ENCODE measurements around the gene CNGA4. TPM values are rescaled to one million over a fixed set of nuclear protein-coding genes. Genes with fewer than 3 reads are reported as not detected.

Gene CNGA4
- total and polyA plus RNA-seq, 2 of the 4 experiments (the other 2 are of a cell fraction): under 0.01 to 0.12 TPM

DNA sequence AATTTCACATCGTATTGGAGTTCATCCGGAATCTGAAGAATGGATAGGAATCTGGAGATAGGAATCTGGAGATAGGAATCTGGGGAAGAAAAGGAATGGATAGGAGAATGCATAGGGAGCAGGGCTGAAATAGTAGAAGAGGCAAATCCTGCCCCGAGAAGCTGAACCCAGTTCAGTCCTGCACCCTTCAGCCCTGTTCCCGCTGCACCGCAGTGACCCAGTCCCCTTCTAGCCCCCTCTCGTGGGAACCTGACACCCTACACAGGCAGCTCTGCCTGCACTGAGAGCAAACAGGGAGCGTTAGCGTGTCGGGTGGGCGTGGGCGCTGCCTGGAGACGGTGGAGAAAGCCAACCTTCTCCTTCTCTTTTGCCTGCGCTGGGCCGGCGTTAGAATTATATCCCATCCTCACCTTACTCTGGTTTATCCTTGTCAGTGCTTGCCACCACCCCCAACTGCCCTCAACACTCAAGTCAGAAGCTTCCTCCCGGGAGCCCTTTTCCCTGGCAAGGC is 19.7 kb downstream of the CNGA4 start:
- Histone ChIP-seq H4K5ac (ENCODE audit: low read depth, low read length) (no peak overlapping the region), H3K4me2 (ENCODE audit: low read depth, low read length) (peak overlapping the region; percentile 69; the same call in 1 of the 2 replicates), H3K56ac (ENCODE audit: extremely low read depth, insufficient read depth, low read length) (no peak overlapping the region), H3K18ac (ENCODE audit: low read depth, low read length) (no peak overlapping the region), H3K36me3 (ENCODE audit: control insufficient read depth, insufficient read depth, low read length) (no peaks in the 10 kb centered on the region), H2BK15ac (ENCODE audit: low read depth, low read length) (no peak overlapping the region), H3K4me3 (ENCODE audit: insufficient read depth, low read depth, low read length) (no peak overlapping the region), H4K8ac (ENCODE audit: low read depth in 2 of 2, low read length in 2 of 2) (no peak overlapping the region), H3K27me3 (ENCODE audit: control insufficient read depth, insufficient read depth, low read length) (peaks cover 55% of the 10 kb centered on the region), H2AFZ (replicated peaks; ENCODE audit: low read length, poor library complexity) (peak overlapping the region; percentile 62), H3K4me1 (ENCODE audit: control insufficient read depth, insufficient read depth, low read length) (no peaks in the 10 kb centered on the region; the same call in 1 of the 2 replicates), H2BK120ac (ENCODE audit: low read depth, low read length) (no peak overlapping the region), H3K4ac (ENCODE audit: low read depth, low read length) (no peak overlapping the region), H3K27ac (ENCODE audit: insufficient read depth, low read length) (no peak overlapping the region), H2AK9ac (replicated peaks; ENCODE audit: low read depth, low read length, poor library complexity) (no peak overlapping the region), H2BK20ac (ENCODE audit: low read depth, low read length) (no peak overlapping the region), H3K9ac (ENCODE audit: low read depth, low read length) (no peak overlapping the region), H3K9me1 (ENCODE audit: insufficient read depth, low read length) (no peaks in the 10 kb centered on the region; the same call in 1 of the 2 replicates), H3K23ac (ENCODE audit: low read depth, low read length) (0 out of 2 replicates have a peak overlapping the region, but pooled peaks have one; percentile 27), H4K91ac (ENCODE audit: insufficient read depth, low read depth, low read length) (no peak overlapping the region), H3K14ac (replicated peaks; ENCODE audit: low read depth, low read length) (no peak overlapping the region), H4K20me1 (ENCODE audit: insufficient read depth, low read length) (no peaks in the 10 kb centered on the region), H3K9me3 (ENCODE audit: control insufficient read depth, insufficient read depth, low read length) (no peaks in the 10 kb centered on the region; the same call in 1 of the 2 replicates), H3K79me1 (ENCODE audit: low read depth in 1 of 2, low read length in 2 of 2) (no peaks in the 10 kb centered on the region), H2BK5ac (ENCODE audit: low read depth, low read length, poor library complexity, severe bottlenecking) (no peak overlapping the region), H2AK5ac (ENCODE audit: low read depth, low read length) (no peak overlapping the region)
- CTCF ChIA-PET: no interaction called here
- ATAC-seq (ENCODE audit: low read depth): peak; percentile 53
- DNase-seq: no peak
- POLR2A ChIA-PET (ENCODE audit: unreplicated experiment): no interaction called here
- BruUV-seq (replicated peaks): no TSS peak
- in situ Hi-C loops (cut with MboI; ENCODE audit: low sequenced_read_pairs): no loop called here
- TF ChIP-seq CHD1 (IDR thresholded peaks at IDR 0.05; ENCODE audit: low read depth, low read length) (no peak), NFE2L2 (IDR thresholded peaks at IDR 0.05; ENCODE audit: low read depth, low read length) (no peak), MAZ (IDR thresholded peaks at IDR 0.05; ENCODE audit: borderline replicate concordance, low read depth, low read length) (no peak), POLR2A (IDR thresholded peaks at IDR 0.05; ENCODE audit: low read depth, low read length) (no peak), FOS (IDR thresholded peaks at IDR 0.05; ENCODE audit: low read depth, low read length) (no peak)
- TF ChIP-seq, protein P1, sequence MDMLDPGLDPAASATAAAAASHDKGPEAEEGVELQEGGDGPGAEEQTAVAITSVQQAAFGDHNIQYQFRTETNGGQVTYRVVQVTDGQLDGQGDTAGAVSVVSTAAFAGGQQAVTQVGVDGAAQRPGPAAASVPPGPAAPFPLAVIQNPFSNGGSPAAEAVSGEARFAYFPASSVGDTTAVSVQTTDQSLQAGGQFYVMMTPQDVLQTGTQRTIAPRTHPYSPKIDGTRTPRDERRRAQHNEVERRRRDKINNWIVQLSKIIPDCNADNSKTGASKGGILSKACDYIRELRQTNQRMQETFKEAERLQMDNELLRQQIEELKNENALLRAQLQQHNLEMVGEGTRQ (IDR thresholded peaks at IDR 0.05; ENCODE audit: low read depth, low read length): no peak
- intact Hi-C loops (cut with micrococcal nuclease): no loop called here
- dilution Hi-C loops (cut with HindIII; ENCODE audit: low sequenced_read_pairs, unreplicated experiment): no loop called here
- no CpG with 5 or more reads among the region's 16 CpGs for WGBS, 2 experiments (ENCODE audit: extremely low coverage in 2 of 2, insufficient read length in 1 of 2)
